ENCODE measurements around the gene MRPS6. TPM values are rescaled to one million over a fixed set of nuclear protein-coding genes. Genes with fewer than 3 reads are reported as not detected.

MRPS6 gene
- total RNA-seq, 6 donors from 2014 or later: 25.0 to 54.6 (median 41.6) TPM

- ATAC-seq (ENCODE audit: low FRiP score in 2 of 2) (no peak), DNase-seq (no peak)
- H3K4me3 ChIP-seq: no peak overlapping the region
- no peaks in the 10 kb centered on the region for H3K9me3 ChIP-seq
- H3K27ac ChIP-seq: no peak overlapping the region
- TF ChIP-seq POLR2A (IDR thresholded peaks at IDR 0.05) (no peak), POLR2AphosphoS5 (IDR thresholded peaks at IDR 0.05) (no peak), EP300 (IDR thresholded peaks at IDR 0.05) (no peak), CTCF (IDR thresholded peaks at IDR 0.05) (no peak)
- no peaks in the 10 kb centered on the region for H3K4me1 ChIP-seq
- 84 to 92% methylated on average over 3 of the region's 3 CpGs for WGBS, 2 donors
- H3K36me3 ChIP-seq: no peaks in the 10 kb centered on the region
- no peaks in the 10 kb centered on the region for H3K27me3 ChIP-seq
These were observed 11.4 kb upstream of the MRPS6 start for GRCh38 chr21:34061983-34062382.

- Histone ChIP-seq H3K36me3 (no peaks in the 10 kb centered on the region), H3K4me1 (no peaks in the 10 kb centered on the region), H3K9me3 (no peaks in the 10 kb centered on the region), H3K4me3 (no peak overlapping the region), H3K27ac (no peak overlapping the region), H3K27me3 (no peaks in the 10 kb centered on the region)
- no peak for DNase-seq
- no peak for ATAC-seq (ENCODE audit: low FRiP score in 2 of 2)
- TF ChIP-seq POLR2AphosphoS5 (IDR thresholded peaks at IDR 0.05) (no peak), POLR2A (IDR thresholded peaks at IDR 0.05) (no peak), CTCF (IDR thresholded peaks at IDR 0.05) (no peak), EP300 (IDR thresholded peaks at IDR 0.05) (no peak)
- 66 to 72% methylated on average over 3 of the region's 3 CpGs for WGBS, 2 donors
These were observed 8.4 kb upstream of the MRPS6 start for GRCh38 chr21:34065027-34065426.

- TF ChIP-seq POLR2A (IDR thresholded peaks at IDR 0.05) (no peak), CTCF (IDR thresholded peaks at IDR 0.05) (no peak), EP300 (IDR thresholded peaks at IDR 0.05) (no peak), POLR2AphosphoS5 (IDR thresholded peaks at IDR 0.05) (no peak)
- no peak for DNase-seq
These were observed 1.7 kb upstream of the MRPS6 start for GRCh38 chr21:34071683-34072082.

GRCh38 chr21:34072145-34073031 is 990 bp upstream of the MRPS6 start:
- DNase-seq: peak in 1 of 2 donors; percentile 28
- no peaks in the 10 kb centered on the region for H3K9me3 ChIP-seq
- peaks cover 8 to 42% (median 29%) of the 10 kb centered on the region in 4 donors for H3K4me1 ChIP-seq
- no peaks in the 10 kb centered on the region for H3K36me3 ChIP-seq
- H3K4me3 ChIP-seq: peak overlapping the region; percentile 23 to 95 (median 88)
- peak overlapping the region; percentile 65 to 91 (median 73) for H3K27ac ChIP-seq
- no peak for TF ChIP-seq EP300 (IDR thresholded peaks at IDR 0.05)
- TF ChIP-seq CTCF (IDR thresholded peaks at IDR 0.05): no peak
- no peak for TF ChIP-seq POLR2AphosphoS5 (IDR thresholded peaks at IDR 0.05)
- TF ChIP-seq POLR2A (IDR thresholded peaks at IDR 0.05): no peak
- ATAC-seq (ENCODE audit: low FRiP score in 2 of 2): peak; percentile 50 to 53
- H3K27me3 ChIP-seq: no peaks in the 10 kb centered on the region
- 60 to 68% methylated on average over 20 to 28 of the region's 32 CpGs for WGBS, 2 donors

More at GRCh38 chr21:34071683-34072082, 1.7 kb upstream of the MRPS6 start:
- Histone ChIP-seq H3K4me3 (no peak overlapping the region), H3K4me1 (peaks cover 8 to 35% (median 23%) of the 10 kb centered on the region in 4 donors), H3K27me3 (no peaks in the 10 kb centered on the region), H3K27ac (no peak overlapping the region), H3K36me3 (no peaks in the 10 kb centered on the region), H3K9me3 (no peaks in the 10 kb centered on the region)
- ATAC-seq (ENCODE audit: low FRiP score in 2 of 2): no peak
- WGBS, 2 donors: 92 to 93% methylated on average over 9 of the region's 9 CpGs
